K562 (cell line): Measurements from ENCODE around the gene PDZD2.

ENCODE experiments used
- FOS ChIP-seq: IDR thresholded peaks from 3 replicates; pipeline ENCODE4 v1.6.1; 2011; ENCODE audit not compliant: insufficient read length; ENCODE audit errors: extremely low read depth
- KDM4B ChIP-seq, 2 experiments: fragments of 450-650 bp in 1 of 2; sonication (generic) in 1 of 2; IDR thresholded peaks; 2 replicates each; pipeline ENCODE4 v1.6.1; 2016 to 2017; ENCODE audit warnings: borderline replicate concordance in 2 of 2, antibody characterized with exemption in 1 of 2, low read depth in 1 of 2, mild to moderate bottlenecking in 1 of 2
- PHF20 ChIP-seq: fragments of 450-650 bp; IDR thresholded peaks from 2 replicates; pipeline ENCODE4 v1.6.1; 2018; ENCODE audit not compliant: partially characterized antibody
- ZHX1 ChIP-seq: fragments of 150-350 bp; conservative IDR thresholded peaks from 2 replicates; pipeline ENCODE4 v1.6.1; 2014; ENCODE audit warnings: low read length
- ZNF253 ChIP-seq: fragments of 250-450 bp; sonication (Bioruptor Pico); conservative IDR thresholded peaks from 2 replicates; pipeline ENCODE4 v1.6.1; 2021; ENCODE audit warnings: mild to moderate bottlenecking

GRCh38 chr5:31630931-31631330 lies 8.0 kb upstream of the PDZD2 start:
- TF ChIP-seq ZHX1 = no peak
- no peak for TF ChIP-seq ZNF253
- no peak for TF ChIP-seq KDM4B (IDR thresholded peaks at IDR 0.05; ENCODE audit: borderline replicate concordance in 2 of 2, low read depth in 1 of 2)
- no peak for TF ChIP-seq FOS
- no peak for TF ChIP-seq PHF20
